GM19452 (cell line): Measurements from ENCODE around the gene PHF20.
"Not testable (repeated sequence)": the region's sequence is repeated elsewhere in the genome, so short reads cannot be mapped to it uniquely, and the experiment has no call there.

Experiments used
- ATAC-seq: cut with Tn5 transposase; IDR thresholded peaks from one replicate; pipeline ENCODE4 v1.9.1; 2021; ENCODE audit not compliant: unreplicated experiment

The PHF20 gene

DNA sequence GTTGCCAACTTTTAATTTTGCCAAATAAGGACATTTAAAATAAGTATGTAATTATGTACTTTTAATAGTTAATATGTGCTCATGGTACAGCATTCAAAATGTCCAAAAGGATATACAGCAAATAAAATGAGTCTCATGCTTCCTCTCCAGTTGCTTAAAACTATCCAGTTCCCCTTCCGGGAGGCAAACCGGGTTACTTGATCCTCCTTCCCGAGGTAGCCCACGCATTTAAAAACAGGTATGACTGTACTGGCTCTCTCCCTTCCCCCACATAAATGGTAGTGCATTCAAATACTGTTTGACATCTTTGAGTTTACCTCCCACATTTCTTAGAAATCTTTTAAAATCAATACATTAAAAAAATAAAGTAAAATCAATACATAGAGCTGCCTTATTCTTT lies 66.4 kb downstream of the PHF20 start:
- no peak for ATAC-seq

DNA sequence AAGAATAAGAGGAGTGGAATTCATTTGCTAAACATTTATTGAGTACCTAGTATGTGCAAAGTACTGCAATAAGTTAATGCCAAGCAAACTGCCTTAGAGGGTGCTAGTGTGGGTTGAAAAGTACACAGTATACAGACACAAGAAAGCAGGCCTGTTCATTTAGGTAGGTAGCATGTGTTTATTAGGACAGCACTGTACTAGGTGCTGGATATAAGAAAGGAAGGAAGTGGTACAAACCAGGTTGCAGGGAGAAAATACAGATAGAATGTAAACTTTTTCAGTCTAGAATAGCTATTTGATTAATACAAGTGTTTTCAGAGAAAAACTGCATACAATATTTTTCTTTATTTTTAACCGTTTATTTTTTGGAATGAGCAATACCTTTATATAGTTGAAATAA lies 68.1 kb downstream of the PHF20 start:
- no peak for ATAC-seq

DNA sequence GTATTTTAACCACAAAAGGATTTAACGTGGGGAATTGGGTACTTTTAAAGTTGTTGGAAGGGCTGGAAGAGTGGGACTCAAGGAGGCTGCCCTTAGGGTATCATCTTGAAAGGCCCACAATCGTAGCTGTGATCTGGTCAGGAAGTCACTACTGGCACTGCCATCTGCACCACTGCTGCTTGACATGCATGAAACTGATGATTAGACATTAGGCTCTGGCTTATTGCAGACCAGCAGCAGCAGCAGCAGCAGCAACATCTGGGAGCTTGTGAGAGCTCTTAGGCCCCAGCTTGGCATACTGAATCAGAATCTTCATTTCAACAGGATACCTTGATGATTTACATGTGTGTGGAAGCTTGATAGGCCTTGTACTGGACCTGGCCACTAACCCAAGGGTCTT lies 68.6 kb downstream of the PHF20 start:
- no peak for ATAC-seq

DNA sequence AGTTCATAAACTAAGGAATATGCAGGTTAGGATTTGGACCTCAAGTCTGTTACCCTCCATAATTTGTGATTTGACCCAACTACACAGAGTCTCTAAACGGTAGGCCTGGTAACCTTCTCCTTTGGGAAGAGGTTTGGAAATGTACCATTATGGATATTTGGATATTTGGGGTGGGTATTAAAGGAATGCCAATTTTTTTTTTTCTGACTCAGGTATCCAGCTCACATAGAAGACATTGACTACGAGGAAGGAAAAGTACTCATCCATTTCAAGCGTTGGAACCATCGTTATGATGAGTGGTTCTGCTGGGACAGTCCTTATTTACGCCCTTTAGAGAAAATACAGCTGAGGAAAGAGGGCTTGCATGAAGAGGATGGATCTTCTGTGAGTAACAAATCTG lies 70.5 kb downstream of the PHF20 start:
- no peak for ATAC-seq

DNA sequence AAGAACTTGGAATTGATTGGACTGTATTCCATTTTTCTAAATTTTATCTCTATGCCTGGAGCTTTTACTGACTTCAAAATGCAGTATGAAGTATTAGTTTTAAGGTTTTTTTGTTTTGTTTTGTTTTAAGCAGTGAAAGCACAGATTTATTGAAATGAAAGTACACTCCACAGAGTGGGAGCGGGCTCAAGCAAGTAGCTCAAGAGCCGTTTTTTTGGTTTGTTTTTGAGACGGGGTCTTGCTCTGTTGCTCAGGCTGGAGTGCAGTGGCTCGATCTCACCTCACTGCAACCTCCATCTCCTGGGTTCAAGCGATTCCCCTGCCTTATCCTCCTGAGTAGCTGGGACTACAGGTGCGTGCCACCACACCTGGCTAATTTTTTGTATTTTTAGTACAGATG lies 72.1 kb downstream of the PHF20 start:
- not testable (repeated sequence) for ATAC-seq

DNA sequence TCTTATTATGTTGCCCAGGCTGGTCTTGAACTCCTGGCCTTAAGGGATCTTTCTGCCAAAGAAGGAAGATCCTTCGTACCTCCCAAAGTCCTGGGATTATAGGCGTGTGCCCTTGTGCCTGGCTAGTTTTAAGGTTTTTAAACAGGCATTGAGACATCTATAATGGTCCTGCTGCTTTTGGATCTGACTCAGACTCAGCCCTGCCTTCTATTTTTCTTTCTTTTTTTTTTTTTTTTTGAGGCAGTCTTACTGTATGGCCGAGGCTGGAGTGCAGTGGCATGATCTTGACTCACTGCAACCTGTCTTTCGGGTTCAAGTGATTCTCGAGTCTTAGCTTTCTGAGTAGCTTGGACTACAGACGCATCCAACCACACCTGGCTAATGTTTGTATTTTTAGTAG lies 73.7 kb downstream of the PHF20 start:
- no peak for ATAC-seq

DNA sequence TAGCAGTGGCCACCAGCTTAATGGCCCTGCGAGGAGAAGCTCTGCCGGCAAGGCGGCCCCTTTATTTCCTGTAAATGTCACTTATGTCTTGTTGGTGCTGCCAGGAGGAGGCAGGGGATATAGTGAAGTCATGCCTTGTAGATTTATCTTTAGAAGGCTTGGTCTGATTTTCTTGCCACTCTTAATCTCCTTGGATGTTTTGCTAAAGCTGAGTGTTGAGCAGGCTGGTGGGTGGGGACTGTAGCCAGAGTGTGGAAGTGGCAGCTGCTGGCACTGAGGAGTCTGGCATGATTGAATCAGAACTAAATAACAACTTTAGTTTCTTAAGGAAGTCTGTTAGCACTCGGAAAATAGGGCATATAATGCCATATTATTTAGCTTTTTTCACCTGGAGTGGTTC lies 77.9 kb downstream of the PHF20 start:
- no peak for ATAC-seq

DNA sequence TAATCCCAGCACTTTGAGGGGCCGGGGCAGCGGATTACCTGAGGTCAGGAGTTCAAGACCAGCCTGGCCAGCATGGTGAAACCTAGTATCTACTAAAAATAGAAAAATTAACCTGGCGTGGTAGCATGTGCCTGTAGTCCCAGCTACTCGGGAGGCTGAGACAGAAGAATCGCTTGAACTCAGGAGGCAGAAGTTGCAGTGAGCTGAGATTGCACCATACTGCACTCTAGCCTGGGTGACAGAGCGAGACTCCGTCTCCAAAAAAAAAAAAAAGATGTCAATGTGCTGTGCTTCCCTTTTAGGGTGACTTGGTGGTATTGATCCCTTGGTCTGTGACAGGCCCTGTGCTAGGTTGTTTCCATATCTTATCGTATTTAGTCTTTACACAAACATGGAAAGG lies 79.8 kb downstream of the PHF20 start:
- ATAC-seq: not testable (repeated sequence)

DNA sequence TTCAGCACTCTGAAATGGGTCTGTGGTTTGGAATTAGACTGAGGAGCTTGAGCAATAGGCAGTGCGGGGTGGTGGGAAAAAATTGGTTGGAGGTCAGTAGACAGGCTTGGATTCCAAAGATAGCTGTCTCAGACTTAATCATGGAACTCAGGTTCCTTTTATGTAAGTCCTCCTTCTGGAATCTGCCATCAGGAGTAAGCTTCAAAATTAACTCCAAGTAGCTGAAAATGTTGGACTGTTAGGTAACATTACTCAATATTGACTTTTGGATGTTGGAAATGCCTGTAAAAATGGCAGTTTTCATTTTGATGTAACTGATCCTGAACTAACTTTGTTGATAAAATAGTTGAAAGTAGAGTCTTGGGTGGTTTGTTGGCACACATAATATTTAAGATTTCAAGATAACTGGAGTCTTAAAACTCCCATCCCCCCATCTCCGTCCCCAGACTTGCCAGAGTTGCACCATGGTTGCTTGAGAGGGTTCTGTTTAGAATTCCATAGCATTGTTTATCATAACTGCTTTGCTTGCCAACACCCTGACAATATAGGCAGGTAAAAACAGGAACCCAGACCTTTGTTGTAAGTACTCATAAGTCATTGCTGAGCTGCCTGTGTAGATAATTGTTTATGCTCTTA lies 83.0 kb downstream of the PHF20 start:
- ATAC-seq: no peak

DNA sequence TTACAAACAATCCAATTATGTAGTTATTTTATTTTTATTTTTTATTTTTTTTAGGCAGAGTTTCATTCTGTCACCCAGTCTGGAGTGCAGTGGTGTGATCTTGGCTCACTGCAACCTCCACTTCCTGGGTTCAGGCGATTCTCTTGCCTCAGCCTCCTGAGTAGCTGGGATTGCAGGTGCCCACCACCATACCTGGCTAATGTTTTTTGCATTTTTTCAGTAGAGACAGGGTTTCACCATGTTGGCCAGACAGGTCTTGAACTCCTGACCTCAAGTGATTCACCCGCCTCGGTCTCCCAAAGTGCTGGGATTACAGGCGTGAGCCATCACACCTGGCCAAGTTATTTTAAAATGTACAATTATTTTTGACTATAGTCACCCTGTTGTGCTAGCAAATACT lies 83.8 kb downstream of the PHF20 start:
- ATAC-seq: not testable (repeated sequence)

DNA sequence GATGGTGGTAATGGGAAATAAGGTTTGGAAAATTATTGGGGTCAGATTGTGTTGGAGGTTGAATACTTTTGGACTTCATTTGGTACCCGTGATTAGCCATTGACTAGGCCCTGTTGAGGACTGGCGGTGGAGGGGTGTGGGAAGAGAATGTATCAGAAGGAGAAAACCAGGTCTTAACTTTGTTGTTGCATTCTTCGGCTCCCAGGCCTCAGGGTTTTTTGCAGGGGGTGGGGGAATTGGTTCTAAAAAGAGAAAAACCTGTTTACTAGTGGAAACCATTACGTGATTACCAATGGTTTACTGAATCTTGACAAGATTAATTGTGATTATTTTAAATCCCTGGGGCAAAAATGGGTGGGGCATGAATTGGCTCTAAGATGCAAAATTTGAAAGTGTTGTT lies 85.1 kb downstream of the PHF20 start:
- ATAC-seq: no peak

DNA sequence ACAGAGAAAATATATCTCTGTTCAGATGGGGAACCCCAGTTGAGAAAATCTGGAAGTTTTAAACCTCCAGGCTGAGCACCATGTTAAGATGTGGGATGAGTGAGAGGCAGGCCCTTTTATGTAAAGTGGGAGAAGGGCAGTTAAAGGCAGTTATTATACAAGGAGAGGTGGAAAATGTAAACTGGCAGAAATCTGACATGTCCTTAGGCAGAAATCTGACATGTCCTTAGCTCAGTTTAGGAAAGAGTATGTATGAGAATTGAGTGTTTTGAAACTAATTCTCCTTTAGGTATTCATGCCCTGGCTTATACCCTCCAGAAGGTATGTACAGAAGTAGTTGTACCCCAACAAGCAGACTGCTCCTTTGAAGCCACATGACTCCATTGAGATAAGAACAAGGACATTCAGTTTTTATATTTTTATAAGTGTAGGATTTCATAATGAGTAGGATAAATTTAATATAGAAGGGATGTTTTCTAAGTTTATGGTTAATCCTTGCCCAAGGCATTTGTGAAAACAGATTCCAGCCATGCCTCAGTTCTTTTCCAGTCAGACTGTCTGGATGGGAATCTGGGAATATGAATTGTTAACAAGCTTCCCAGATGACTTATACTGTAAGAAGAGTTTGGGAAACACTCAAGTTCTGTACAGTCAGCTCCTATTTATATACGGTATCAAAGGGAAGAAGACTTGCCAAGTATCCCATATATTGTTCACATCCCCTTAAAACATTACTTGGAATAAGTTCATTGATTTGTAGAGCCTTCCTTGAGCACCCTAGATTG lies 94.8 kb downstream of the PHF20 start:
- ATAC-seq: no peak

DNA sequence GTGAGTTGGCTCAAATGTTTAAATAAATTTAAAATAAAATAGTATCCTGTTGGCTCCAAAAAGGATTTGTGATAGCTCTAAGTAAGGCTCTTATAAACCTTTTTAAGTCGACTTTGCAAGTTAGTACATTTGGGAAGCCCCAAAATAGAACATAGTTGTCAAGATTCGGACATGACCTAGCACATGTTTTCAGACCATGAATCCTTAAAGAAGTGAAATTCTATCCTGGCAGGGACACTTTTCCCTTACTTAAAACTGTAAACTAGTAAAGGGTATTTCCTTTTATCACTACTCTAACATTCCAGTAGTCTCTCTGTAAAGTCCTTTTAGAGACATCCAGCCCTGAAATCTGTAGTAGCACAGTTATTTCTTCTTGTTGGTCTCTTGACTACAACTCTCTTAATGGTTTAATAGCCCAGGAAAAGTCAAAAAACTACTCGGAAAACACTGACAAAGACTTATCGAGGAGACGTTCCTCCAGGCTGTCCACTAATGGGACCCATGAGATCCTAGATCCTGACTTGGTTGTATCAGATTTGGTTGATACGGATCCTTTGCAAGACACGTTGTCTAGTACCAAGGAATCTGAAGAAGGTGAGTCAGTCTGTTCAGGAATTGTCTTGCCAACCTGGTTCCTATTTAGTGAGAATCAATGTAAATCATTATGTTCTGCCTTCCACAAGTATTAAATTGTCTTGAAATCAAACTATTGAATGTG lies 98.9 kb downstream of the PHF20 start:
- ATAC-seq: no peak

DNA sequence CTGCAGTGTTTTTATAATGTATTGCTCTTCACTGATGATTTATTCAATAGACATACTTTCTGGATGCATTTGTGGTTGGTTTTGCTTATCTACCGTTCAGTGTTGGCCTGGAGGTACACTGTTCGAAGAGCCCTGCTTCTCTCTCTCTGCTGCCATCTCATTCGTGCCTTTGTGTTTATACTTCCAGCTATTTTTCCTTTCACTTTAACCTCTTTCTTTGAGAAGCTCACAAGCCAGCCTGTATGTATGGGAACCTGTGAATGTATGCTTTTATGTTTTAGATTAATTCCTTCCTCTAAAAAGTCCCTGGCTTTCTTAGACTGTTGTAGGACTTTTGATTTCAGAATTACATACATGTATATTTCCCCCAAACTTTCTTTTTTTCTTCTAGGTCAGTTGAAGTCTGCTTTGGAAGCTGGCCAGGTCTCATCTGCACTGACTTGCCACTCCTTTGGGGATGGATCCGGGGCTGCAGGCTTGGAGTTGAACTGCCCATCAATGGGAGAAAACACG lies 99.5 kb downstream of the PHF20 start:
- no peak for ATAC-seq

DNA sequence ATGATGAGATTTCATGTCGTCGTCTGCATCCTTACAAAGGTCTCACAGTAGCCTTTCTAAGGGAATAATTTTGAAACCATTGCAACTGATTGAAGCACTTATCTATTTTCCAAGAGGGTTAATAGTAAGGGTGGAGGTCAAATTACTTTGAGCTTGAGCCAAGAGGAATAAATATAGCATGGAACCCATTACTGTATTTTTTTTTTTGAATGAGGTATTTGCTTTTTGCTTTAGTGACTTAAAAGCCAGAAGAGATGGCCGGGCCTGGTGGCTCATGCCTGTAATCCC lies 104.2 kb downstream of the PHF20 start:
- no peak for ATAC-seq

DNA sequence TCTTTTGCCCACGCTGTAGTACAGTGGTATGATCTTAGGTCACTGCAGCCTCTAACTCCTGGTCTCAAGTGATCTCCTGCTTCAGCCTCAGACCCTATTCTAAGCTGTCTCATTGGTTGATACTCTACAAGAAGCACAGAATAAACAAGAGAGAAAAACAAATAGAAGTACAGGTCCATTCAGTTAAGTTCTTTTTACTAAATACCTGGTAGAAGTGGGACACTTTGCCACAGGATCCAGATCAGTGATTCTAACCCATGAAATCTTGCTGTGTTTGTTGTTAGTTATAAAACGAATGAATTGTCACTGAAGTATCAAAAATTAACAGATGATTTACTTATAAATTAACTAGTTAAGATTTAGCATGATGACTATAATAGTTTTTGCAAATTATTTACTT lies 105.8 kb downstream of the PHF20 start:
- ATAC-seq: no peak

DNA sequence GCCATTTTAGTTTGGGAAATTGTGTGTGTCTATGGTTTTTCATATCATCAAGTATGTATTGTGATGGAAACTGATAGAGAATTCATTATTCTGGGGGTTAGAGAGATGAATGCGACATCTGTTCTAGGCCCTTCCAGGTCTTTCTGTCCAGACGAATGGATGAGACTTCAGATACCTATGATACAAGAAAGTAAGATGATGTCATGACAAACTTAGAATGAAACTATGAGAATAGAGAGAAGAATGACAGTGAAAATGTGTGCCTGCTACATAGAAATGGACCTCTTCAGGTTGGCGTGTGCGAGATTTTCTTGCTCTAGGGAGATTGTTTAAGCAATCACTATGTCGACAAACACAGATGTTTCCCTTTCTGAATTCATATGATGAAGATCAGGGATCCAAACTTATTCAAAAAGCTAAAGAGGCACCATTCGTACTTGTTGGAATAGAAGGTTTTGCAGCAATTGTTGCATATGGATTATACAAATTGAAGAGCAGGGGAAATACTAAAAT lies 106.4 kb downstream of the PHF20 start:
- no peak for ATAC-seq

DNA sequence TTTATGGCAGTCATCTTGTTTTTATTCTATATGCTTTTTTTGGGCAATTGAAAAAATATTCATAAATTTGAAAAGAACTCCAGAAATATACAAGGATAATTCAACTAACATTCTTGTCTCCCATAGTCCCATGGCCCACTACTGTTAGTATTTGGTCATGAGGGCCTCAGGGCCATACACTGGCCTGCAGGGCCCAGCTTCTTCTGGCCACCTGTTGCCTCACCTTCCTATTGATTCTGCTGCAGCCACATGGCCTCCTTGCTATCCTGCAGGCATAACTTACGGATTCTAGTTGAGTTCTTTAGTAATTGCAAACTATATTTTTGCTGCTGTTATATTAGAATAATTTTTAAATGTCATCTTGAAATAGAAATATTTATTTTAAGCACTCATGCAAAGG lies 109.9 kb downstream of the PHF20 start:
- ATAC-seq: no peak

DNA sequence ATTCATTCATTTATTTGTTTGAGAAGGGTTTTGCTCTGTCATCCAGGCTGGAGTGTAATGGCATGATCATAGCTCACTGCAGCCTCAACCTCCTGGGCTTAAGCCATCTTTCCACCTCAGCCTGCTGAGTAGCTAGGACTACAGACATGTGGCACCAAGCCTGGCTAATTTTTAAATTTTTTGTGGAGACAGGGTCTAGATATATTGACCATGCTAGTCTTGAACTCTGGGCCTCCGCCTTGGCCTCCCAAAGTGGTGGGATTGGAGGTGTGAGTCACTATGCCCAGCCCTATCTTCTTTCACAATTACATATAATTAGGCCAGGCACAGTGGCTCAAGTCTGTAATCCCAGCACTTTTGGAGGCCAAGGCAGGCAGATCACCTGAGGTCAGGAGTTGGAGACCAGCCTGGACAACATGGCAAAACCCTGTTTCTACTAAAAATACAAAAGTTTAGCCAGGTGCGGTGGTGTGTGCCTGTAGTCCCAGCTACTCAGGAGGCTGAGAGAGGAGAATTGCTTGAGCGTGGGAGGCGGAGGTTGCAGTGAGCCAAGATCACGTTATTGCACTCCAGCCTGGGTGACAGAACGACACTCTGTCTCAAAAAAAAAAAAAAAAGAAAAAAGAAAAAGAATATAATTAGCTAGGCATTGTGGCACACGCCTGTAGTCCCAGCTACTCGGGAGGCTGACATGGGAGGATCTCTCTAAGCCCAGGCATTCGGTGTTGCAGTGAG lies 110.8 kb downstream of the PHF20 start:
- not testable (repeated sequence) for ATAC-seq

DNA sequence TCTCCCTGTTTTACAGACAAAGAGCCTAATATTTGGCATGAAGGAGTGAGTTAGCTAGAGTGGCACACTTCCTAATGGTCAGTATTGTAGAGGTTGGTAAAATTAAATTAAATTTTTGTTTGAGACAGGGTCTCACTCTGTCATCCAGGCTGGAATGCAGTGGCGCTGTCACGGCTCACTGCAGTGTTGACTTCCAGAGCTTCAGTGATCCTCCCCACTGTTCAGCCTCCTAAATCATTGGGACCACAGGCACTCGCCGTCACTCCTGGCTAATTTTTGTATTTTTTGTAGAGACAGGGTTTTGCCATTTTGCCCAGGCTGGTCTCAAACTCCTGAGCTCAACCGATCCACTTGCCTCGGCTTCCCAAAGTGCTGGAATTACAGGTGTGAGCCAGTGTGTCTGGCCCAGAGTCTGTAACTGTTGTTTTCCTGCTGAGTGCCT lies 111.5 kb downstream of the PHF20 start:
- no peak for ATAC-seq
